Activated T-helper 17 cell treated with anti-CD3 and anti-CD28 coated beads, Interleukin-2, amount 50 U/mL, for 72 hours (primary cell): ENCODE data around the gene ZNF664. TPM values are rescaled to one million over a fixed set of nuclear protein-coding genes. Genes with fewer than 3 reads are reported as not detected.

Experiments
- ATAC-seq: fragments of 150-1000 bp; cut with Tn5 transposase; replicated peaks from 2 replicates; pipeline ENCODE4 v1.10.0; 2021; ENCODE audit warnings: mild to moderate bottlenecking, moderate library complexity
- H3K27ac Mint-ChIP-seq: one replicate; pipeline ENCODE4 v1.8.0; 2022; ENCODE audit warnings: mixed read lengths
- H3K27me3 Mint-ChIP-seq: one replicate; pipeline ENCODE4 v1.8.0; 2022; ENCODE audit warnings: mixed read lengths
- H3K36me3 Mint-ChIP-seq: one replicate; pipeline ENCODE4 v1.8.0; 2022; ENCODE audit warnings: low read depth, mild to moderate bottlenecking, mixed read lengths
- H3K4me1 Mint-ChIP-seq: one replicate; pipeline ENCODE4 v1.8.0; 2022; ENCODE audit warnings: mixed read lengths
- H3K4me3 Mint-ChIP-seq: one replicate; pipeline ENCODE4 v1.8.0; 2022; ENCODE audit warnings: mild to moderate bottlenecking, mixed read lengths
- H3K9me3 Mint-ChIP-seq: one replicate; pipeline ENCODE4 v1.8.0; 2022; ENCODE audit warnings: mixed read lengths
- total RNA-seq, 2 donors: library from RNA; stranded (reverse); gene quantifications; one replicate each; pipeline ENCODE4 v1.2.3, GENCODE V29; 2022

ZNF664 gene
- total RNA-seq, 2 donors from 2014 or later: 35.6 to 48.3 TPM

DNA sequence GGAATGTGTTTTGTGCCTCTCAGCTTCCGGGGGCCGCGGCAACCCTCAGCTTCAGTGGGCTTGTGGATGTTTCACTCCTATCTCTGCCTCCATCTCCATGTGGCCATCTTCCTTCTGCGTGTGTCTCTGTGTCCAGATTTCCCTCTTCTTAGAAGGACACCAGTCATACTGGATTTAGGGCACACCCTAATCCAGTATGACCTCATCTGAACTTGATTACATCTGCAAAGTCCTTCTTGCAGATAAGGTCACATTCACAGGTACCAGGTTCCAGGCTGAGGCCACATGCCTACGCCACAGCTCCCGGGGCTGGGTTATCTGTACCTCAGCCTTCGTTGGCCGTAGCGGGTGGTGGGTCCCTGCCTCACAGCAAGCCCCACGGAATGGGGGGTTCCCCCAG is 68.9 kb downstream of the ZNF664 start:
- no peaks in the 10 kb centered on the region for H3K4me1 Mint-ChIP-seq
- H3K36me3 Mint-ChIP-seq: no peaks in the 10 kb centered on the region
- peaks cover 11% of the 10 kb centered on the region for H3K27me3 Mint-ChIP-seq
- no peak overlapping the region for H3K27ac Mint-ChIP-seq
- ATAC-seq: no peak
- no peak overlapping the region for H3K4me3 Mint-ChIP-seq
- H3K9me3 Mint-ChIP-seq: peaks cover 5% of the 10 kb centered on the region

DNA sequence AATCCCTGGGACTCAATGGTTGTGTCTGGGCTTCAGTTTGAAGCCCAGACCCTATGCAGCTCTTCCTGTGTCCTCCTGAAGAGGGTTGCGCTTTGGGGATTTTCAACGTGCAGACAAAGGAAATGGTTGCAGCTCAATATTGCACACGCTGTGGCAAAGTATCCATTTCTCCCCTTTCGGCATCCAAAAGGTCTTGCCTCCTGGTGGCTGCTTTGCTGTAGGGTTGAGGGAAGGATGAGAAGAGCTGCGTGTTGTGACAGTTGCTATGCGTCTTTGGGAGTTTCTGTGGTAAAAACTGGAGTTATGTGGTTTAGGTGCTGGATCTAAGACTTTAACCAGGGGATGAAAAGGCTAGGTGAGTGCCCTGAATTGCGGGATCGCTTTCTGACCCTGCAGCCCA is 71.0 kb downstream of the ZNF664 start:
- no peak overlapping the region for H3K27ac Mint-ChIP-seq
- H3K4me3 Mint-ChIP-seq: no peak overlapping the region
- H3K9me3 Mint-ChIP-seq: peaks cover 11% of the 10 kb centered on the region
- no peaks in the 10 kb centered on the region for H3K36me3 Mint-ChIP-seq
- H3K4me1 Mint-ChIP-seq: no peaks in the 10 kb centered on the region
- no peak for ATAC-seq
- peaks cover 6% of the 10 kb centered on the region for H3K27me3 Mint-ChIP-seq

DNA sequence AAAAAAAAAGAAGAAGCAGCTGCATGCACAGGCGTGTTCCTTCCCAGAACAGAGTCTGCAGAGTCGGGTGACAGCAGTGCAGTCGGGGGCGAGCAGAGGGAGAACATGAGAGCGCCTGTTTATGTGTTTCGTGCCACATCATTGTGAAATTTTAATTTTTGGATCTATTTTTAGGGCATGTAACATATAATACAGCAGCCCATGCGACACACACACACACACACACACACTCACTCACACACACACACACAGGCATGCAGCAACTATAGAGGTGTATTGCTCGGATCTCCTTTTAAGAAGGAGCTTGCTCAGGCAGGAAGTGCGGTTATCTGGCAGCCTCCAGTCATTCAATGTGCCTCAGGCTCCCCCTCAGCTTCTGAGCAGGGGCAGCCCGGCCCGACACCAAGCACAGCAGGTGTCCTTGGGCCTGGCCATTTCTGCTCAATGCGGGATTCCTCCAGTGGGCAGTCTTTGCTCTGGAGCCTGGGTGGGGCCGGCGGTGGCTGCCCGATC is 71.8 kb downstream of the ZNF664 start:
- Mint-ChIP-seq H3K27me3 (peaks cover 6% of the 10 kb centered on the region), H3K27ac (no peak overlapping the region), H3K9me3 (peaks cover 11% of the 10 kb centered on the region), H3K36me3 (no peaks in the 10 kb centered on the region), H3K4me1 (no peaks in the 10 kb centered on the region), H3K4me3 (no peak overlapping the region)
- no peak for ATAC-seq

- Mint-ChIP-seq H3K27ac (no peak overlapping the region), H3K36me3 (no peaks in the 10 kb centered on the region), H3K27me3 (peaks cover 6% of the 10 kb centered on the region), H3K4me3 (no peak overlapping the region), H3K4me1 (no peaks in the 10 kb centered on the region), H3K9me3 (peaks cover 11% of the 10 kb centered on the region)
- ATAC-seq: no peak
Measured at GRCh38 chr12:124045671-124046455, 72.8 kb downstream of the ZNF664 start.

GRCh38 chr12:124046456-124046740 is 73.4 kb downstream of the ZNF664 start:
- no peak for ATAC-seq
- H3K4me1 Mint-ChIP-seq: no peaks in the 10 kb centered on the region
- no peaks in the 10 kb centered on the region for H3K36me3 Mint-ChIP-seq
- H3K27ac Mint-ChIP-seq: no peak overlapping the region
- no peak overlapping the region for H3K4me3 Mint-ChIP-seq
- peaks cover 6% of the 10 kb centered on the region for H3K27me3 Mint-ChIP-seq
- peaks cover 11% of the 10 kb centered on the region for H3K9me3 Mint-ChIP-seq

DNA sequence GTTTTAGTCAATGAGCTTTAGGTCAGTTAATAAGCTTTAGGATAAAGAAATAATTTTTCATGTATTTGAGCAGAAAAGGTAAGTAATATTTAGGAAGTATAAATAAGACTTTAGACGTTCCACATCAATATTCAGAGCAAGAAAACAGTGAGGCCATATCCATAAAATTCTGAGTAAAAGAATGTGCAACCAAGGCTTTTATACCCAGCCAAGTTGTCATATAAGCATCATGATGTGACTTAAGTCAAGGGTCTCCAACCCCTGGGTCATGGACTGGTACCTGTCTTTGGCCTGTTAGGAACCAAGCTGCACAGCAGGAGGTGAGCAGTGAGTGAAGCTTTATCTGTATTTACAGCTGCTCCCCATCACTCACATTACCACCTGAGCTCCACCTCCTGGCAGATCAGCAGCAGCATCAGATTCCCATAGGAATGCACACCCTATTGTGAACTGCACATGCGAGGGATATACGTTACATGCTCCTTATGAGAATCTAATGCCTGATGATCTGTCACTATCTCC is 74.1 kb downstream of the ZNF664 start:
- no peaks in the 10 kb centered on the region for H3K36me3 Mint-ChIP-seq
- H3K9me3 Mint-ChIP-seq: peaks cover 11% of the 10 kb centered on the region
- H3K27me3 Mint-ChIP-seq: peaks cover 10% of the 10 kb centered on the region
- no peaks in the 10 kb centered on the region for H3K4me1 Mint-ChIP-seq
- ATAC-seq: no peak
- H3K27ac Mint-ChIP-seq: no peak overlapping the region
- no peak overlapping the region for H3K4me3 Mint-ChIP-seq

DNA sequence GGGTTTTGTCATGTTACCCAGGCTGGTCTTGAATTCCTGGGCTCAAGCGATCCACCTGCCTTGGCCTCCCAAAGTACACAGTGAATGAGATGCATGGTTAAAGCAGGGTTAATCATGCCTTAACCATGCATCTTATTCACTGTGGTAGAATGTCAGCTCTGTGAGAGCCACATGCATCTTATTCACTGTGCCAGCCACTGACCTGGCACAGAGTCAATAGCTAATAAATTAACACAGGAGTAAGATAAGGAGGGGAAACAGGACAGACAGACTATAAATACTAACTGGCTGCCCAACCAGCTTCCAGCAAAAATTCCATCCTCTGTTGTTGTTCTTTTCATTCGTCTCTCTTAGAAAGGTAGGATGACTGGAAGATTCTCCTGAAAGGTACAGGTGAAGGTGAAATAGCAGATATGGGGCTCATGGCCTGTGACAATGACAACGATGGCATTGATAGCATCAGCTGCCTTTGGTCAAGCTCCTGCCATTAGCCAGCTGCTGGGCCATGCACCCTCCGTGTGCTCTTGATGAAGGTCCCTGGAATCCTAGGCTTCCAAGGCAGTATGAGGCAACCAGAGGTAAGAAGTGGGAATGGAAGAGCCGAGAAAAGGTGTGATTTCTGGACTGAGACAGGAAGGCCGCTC is 76.6 kb downstream of the ZNF664 start:
- no peak overlapping the region for H3K27ac Mint-ChIP-seq
- no peak overlapping the region for H3K4me3 Mint-ChIP-seq
- H3K36me3 Mint-ChIP-seq: no peaks in the 10 kb centered on the region
- H3K9me3 Mint-ChIP-seq: peaks cover 11% of the 10 kb centered on the region
- no peaks in the 10 kb centered on the region for H3K4me1 Mint-ChIP-seq
- peaks cover 9% of the 10 kb centered on the region for H3K27me3 Mint-ChIP-seq
- ATAC-seq: no peak

- ATAC-seq: no peak
- peaks cover 9% of the 10 kb centered on the region for H3K27me3 Mint-ChIP-seq
- H3K27ac Mint-ChIP-seq: no peak overlapping the region
- H3K4me3 Mint-ChIP-seq: no peak overlapping the region
- H3K36me3 Mint-ChIP-seq: no peaks in the 10 kb centered on the region
- no peaks in the 10 kb centered on the region for H3K4me1 Mint-ChIP-seq
- H3K9me3 Mint-ChIP-seq: no peaks in the 10 kb centered on the region
Measured at GRCh38 chr12:124053851-124054250, 80.8 kb downstream of the ZNF664 start.

DNA sequence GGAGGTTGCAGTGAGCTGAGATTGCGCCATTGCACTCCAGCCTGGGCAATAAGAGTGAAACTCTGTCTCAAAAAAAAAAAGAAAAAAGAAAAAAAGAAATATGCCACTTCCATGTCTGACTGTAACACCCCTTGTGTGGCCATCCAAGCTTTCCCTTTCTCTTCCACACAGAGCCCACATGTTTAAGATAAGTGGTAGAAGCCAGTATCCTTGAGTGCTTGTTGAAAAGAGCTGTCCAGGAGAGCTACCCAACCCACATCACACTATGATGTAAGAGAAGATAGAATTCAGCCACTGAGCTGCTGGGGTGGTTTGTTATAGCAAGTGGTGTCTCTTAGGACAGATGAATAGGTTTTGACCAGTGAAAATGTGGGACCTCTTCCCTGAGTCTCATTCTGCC is 82.1 kb downstream of the ZNF664 start:
- Mint-ChIP-seq H3K27ac (no peak overlapping the region), H3K9me3 (no peaks in the 10 kb centered on the region), H3K4me3 (no peak overlapping the region), H3K36me3 (no peaks in the 10 kb centered on the region), H3K4me1 (no peaks in the 10 kb centered on the region), H3K27me3 (peaks cover 16% of the 10 kb centered on the region)
- no peak for ATAC-seq

DNA sequence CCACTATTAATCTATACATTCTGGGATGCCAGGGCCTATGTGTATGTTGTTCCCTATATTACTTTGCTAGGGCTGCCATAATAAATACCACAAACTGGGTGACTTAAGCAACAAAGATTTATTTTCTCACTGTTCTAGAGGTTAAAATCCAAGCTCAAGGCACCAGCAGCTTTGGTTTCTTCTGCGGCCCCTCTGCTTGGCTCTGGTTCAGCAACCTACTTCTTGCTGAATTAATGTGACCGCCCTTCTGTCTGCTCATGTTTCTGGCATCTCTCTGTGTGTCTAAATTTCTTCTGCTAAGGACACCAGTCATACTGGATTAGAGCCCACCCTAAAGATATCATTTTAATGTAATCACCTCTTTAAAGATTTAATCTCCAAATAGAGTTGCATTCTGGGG is 84.7 kb downstream of the ZNF664 start:
- Mint-ChIP-seq H3K27ac (no peak overlapping the region), H3K4me3 (no peak overlapping the region), H3K36me3 (no peaks in the 10 kb centered on the region), H3K4me1 (no peaks in the 10 kb centered on the region), H3K27me3 (peaks cover 23% of the 10 kb centered on the region), H3K9me3 (no peaks in the 10 kb centered on the region)
- ATAC-seq: no peak

- Mint-ChIP-seq H3K27ac (no peak overlapping the region), H3K27me3 (peaks cover 19% of the 10 kb centered on the region), H3K36me3 (no peaks in the 10 kb centered on the region), H3K4me3 (no peak overlapping the region), H3K4me1 (no peaks in the 10 kb centered on the region), H3K9me3 (no peaks in the 10 kb centered on the region)
- ATAC-seq: no peak
Measured at GRCh38 chr12:124059752-124060151, 86.7 kb downstream of the ZNF664 start.

Other genes starting within 250 kb of the ZNF664 start
- gene DNAH10, start 210.9 kb upstream of the ZNF664 start, total RNA-seq: under 1 TPM; 0.26 to 0.30 TPM
- gene CCDC92, start 384 bp upstream of the ZNF664 start, total RNA-seq: 10 to 100 TPM; 19.2 to 19.4 TPM